GM12878 (cell line): ENCODE results near the gene FKBP2. TPM values are rescaled to one million over a fixed set of nuclear protein-coding genes. Genes with fewer than 3 reads are reported as not detected.

Source experiments
- ATAC-seq: fragments of 200-7000 bp; cut with Tn5 transposase; 3 replicates; pipeline ENCODE4 v1.9.1; 2020; ENCODE audit warnings: mild to moderate bottlenecking, moderate library complexity
- BruUV-seq: library from RNA; stranded (reverse); fragments of 400-500 nt; replicated peaks from 2 replicates; lab custom pipeline; 2021; lab: Mats Ljungman, UMichigan
- CTCF ChIA-PET: fragments of 300-600 bp; sonication (Branson Sonifier 250); formaldehyde crosslinking; extraction: SDS; loops from one replicate; lab custom pipeline; 2021; ENCODE audit warnings: inconsistent platforms; lab: Yijun Ruan, JAX
- POLR2A ChIA-PET: fragments of 350-600 bp; formaldehyde crosslinking; extraction: SDS; loops from one replicate; lab custom pipeline; 2021; ENCODE audit warnings: inconsistent platforms; lab: Charles Lee
- RAD21 ChIA-PET: fragments of 300-600 bp; sonication (Branson Sonifier 250); formaldehyde crosslinking; loops from one replicate; lab custom pipeline; 2023; ENCODE audit warnings: antibody characterized with exemption; ENCODE audit not compliant: unreplicated experiment; lab: Charles Lee
- SMC1A ChIA-PET: fragments of 300-600 bp; sonication (Branson Sonifier 250); formaldehyde crosslinking; loops from one replicate; lab custom pipeline; 2023; ENCODE audit not compliant: unreplicated experiment, uncharacterized antibody; lab: Charles Lee
- DNase-seq: peaks from one replicate; pipeline ENCODE4 v3.0.0-alpha.2; 2011; ENCODE audit warnings: low read depth, low spot score
- FAIRE-seq: peaks from 3 replicates; lab custom pipeline; 2011; peaks lifted over from hg19 to GRCh38; lab: Jason Lieb, UNC
- H2AFZ ChIP-seq: 2 replicates; pipeline ENCODE4 v1.6.0; 2011; ENCODE audit warnings: low read depth, low read length, control low read depth; ENCODE audit not compliant: control insufficient read depth
- H3K27ac ChIP-seq: 2 replicates; pipeline ENCODE4 v1.5.1; 2011; ENCODE audit warnings: control low read depth; ENCODE audit not compliant: control insufficient read depth, insufficient read depth
- H3K27me3 ChIP-seq, 2 experiments: replicated peaks in 1 of 2; 2 replicates each; pipeline versions ENCODE4 v1.6.0 to v1.6.1; 2011; ENCODE audit warnings: low read length in 1 of 2; ENCODE audit not compliant: control insufficient read depth in 2 of 2, insufficient read depth in 2 of 2
- H3K36me3 ChIP-seq, 2 experiments: 2 replicates each; pipeline ENCODE4 v1.5.1; 2011; ENCODE audit warnings: low read length in 1 of 2; ENCODE audit not compliant: control insufficient read depth in 2 of 2, insufficient read depth in 2 of 2
- H3K4me1 ChIP-seq: 2 replicates; pipeline ENCODE4 v1.6.1; 2011; ENCODE audit warnings: mild to moderate bottlenecking, low read length, moderate library complexity, mixed read lengths; ENCODE audit not compliant: control insufficient read depth, insufficient read depth
- H3K4me2 ChIP-seq: 2 replicates; pipeline ENCODE4 v1.6.0; 2011; ENCODE audit warnings: control low read depth; ENCODE audit not compliant: control insufficient read depth, insufficient read depth
- H3K4me3 ChIP-seq: fragments of 200-600 bp; sonication (generic); 2 replicates; pipeline ENCODE4 v1.5.1; 2016
- H3K79me2 ChIP-seq: 2 replicates; pipeline ENCODE4 v1.6.0; 2011; ENCODE audit warnings: low read length; ENCODE audit not compliant: control insufficient read depth, insufficient read depth
- H3K9ac ChIP-seq: 2 replicates; pipeline ENCODE4 v1.8.0; 2011; ENCODE audit warnings: low read length, control low read depth, mixed read lengths; ENCODE audit not compliant: control insufficient read depth, insufficient read depth
- H3K9me3 ChIP-seq: replicated peaks from 3 replicates; pipeline ENCODE4 v1.5.1; 2011; ENCODE audit warnings: mild to moderate bottlenecking, low read length; ENCODE audit not compliant: control insufficient read depth, insufficient read depth
- H4K20me1 ChIP-seq: 2 replicates; pipeline ENCODE4 v1.6.0; 2011; ENCODE audit not compliant: control insufficient read depth, insufficient read depth
- BACH1 ChIP-seq: fragments of 450-650 bp; IDR thresholded peaks from 2 replicates; pipeline ENCODE4 v1.6.1; 2017; ENCODE audit warnings: mild to moderate bottlenecking, borderline replicate concordance
- EGR1 ChIP-seq, 2 experiments: IDR thresholded peaks; 1 replicate in 1 of 2; 2 replicates in 1 of 2; pipeline ENCODE4 v1.6.1; 2011 to 2012; ENCODE audit warnings: low read depth in 2 of 2, low read length in 2 of 2, borderline replicate concordance in 1 of 2, mild to moderate bottlenecking in 1 of 2, moderate library complexity in 1 of 2
- FOXM1 ChIP-seq: IDR thresholded peaks from 2 replicates; pipeline ENCODE4 v1.6.1; 2012; ENCODE audit warnings: low read depth, mild to moderate bottlenecking, inconsistent platforms, low read length, moderate library complexity
- GATAD2B ChIP-seq: fragments of 450-650 bp; conservative IDR thresholded peaks from 2 replicates; pipeline ENCODE4 v1.6.1; 2017; ENCODE audit warnings: low read depth, mild to moderate bottlenecking, moderate library complexity
- HCFC1 ChIP-seq: fragments of 150-350 bp; IDR thresholded peaks from 2 replicates; pipeline ENCODE4 v1.6.1; 2014; ENCODE audit warnings: low read length
- IKZF1 ChIP-seq: fragments of 450-650 bp; conservative IDR thresholded peaks from 2 replicates; pipeline ENCODE4 v1.6.1; 2017; ENCODE audit warnings: antibody characterized with exemption, mild to moderate bottlenecking
- KLF5 ChIP-seq: fragments of 450-650 bp; IDR thresholded peaks from 2 replicates; pipeline ENCODE4 v1.6.1; 2014; ENCODE audit warnings: mild to moderate bottlenecking; ENCODE audit not compliant: partially characterized antibody
- MXI1 ChIP-seq: fragments of 150-350 bp; IDR thresholded peaks from 2 replicates; pipeline ENCODE4 v1.6.1; 2011; ENCODE audit warnings: low read depth, mild to moderate bottlenecking, inconsistent platforms, low read length, improper control_type of control experiment
- NRF1 ChIP-seq: conservative IDR thresholded peaks from 2 replicates; pipeline ENCODE4 v1.6.1; 2011; ENCODE audit warnings: mild to moderate bottlenecking, low read depth, low read length, improper control_type of control experiment
- PKNOX1 ChIP-seq: fragments of 450-650 bp; IDR thresholded peaks from 2 replicates; pipeline ENCODE4 v1.6.1; 2016; ENCODE audit warnings: mild to moderate bottlenecking
- POLR2A ChIP-seq: IDR thresholded peaks from 2 replicates; pipeline ENCODE4 v1.6.1; 2011; ENCODE audit warnings: low read depth, mild to moderate bottlenecking, low read length
- POU2F2 ChIP-seq: IDR thresholded peaks from 3 replicates; pipeline ENCODE4 v1.6.1; 2011; ENCODE audit warnings: low read depth, mild to moderate bottlenecking, low read length, borderline replicate concordance
- RUNX3 ChIP-seq: IDR thresholded peaks from 2 replicates; pipeline ENCODE4 v1.6.1; 2012; ENCODE audit warnings: low read length, inconsistent platforms
- SP1 ChIP-seq: IDR thresholded peaks from one replicate; pipeline ENCODE4 v1.6.1; 2011; ENCODE audit warnings: low read depth, low read length
- SUPT20H ChIP-seq: IDR thresholded peaks from 2 replicates; pipeline ENCODE4 v1.6.1; 2011; ENCODE audit warnings: low read depth, mild to moderate bottlenecking, low read length, moderate library complexity, borderline replicate concordance; ENCODE audit not compliant: control insufficient read depth
- YY1 ChIP-seq: IDR thresholded peaks from 2 replicates; pipeline ENCODE4 v1.6.1; 2011; ENCODE audit warnings: low read depth, mild to moderate bottlenecking, low read length
- ZBTB40 ChIP-seq: fragments of 450-650 bp; IDR thresholded peaks from 2 replicates; pipeline ENCODE4 v1.6.1; 2016; ENCODE audit warnings: mild to moderate bottlenecking, moderate library complexity, borderline replicate concordance
- WGBS: methylation state at CpG from one replicate; pipeline ENCODE4 v1.1.6; 2016; ENCODE audit warnings: low lambda C conversion rate; ENCODE audit not compliant: insufficient replicate concordance, insufficient coverage; ENCODE audit errors: missing lambda C conversion rate; 5-methylcytosine and 5-hydroxymethylcytosine counted together
- in situ Hi-C: fragments of 300-500 bp; cut with MboI; formaldehyde crosslinking; loops from 9 replicates; pipeline ENCODE4 v1.14.3; 2018; ENCODE audit warnings: mixed read lengths
- intact Hi-C: fragments of 100-400 bp; cut with micrococcal nuclease; formaldehyde crosslinking; loops from one replicate; pipeline ENCODE4 v1.14.2; 2022; ENCODE audit not compliant: unreplicated experiment
- polyA plus RNA-seq, 11 experiments: library from polyadenylated mRNA; depleted of rRNA in 4 of 11; unstranded in 6 of 11; stranded (reverse) in 5 of 11; fragments of >200 nt; fragmentation: Nextera tagmentation in 4 of 11; fragmentation: Illumina TruSeq in 1 of 11; extraction: Ambion mirVana in 4 of 11; extraction: Trizol in 1 of 11; gene quantifications; 1 replicate in 1 of 11; 2 replicates in 10 of 11; pipeline versions ENCODE4 v1.2.1 to v1.2.3, GENCODE V29; 2011 to 2016; ENCODE audit warnings: inconsistent platforms in 2 of 11, missing spikeins in 2 of 11, low read depth in 1 of 11
- total RNA-seq, 4 experiments: library from RNA; depleted of rRNA in 3 of 4; stranded (reverse); fragments of >200 nt in 3 of 4; fragmentation: Illumina TruSeq in 1 of 4; extraction: Trizol in 1 of 4; gene quantifications; 2 replicates each; pipeline versions ENCODE4 v1.2.1 to v1.2.3, GENCODE V29; 2013 to 2021

The FKBP2 gene
- total and polyA plus RNA-seq, 10 of the 15 experiments (the other 5 are each of a cell fraction or from before 2014, with no cell fraction given): 1.8 to 99.7 (median 39.5) TPM

- ChIA-PET SMC1A (interaction anchor here (0.9 to 5.0 kb wide), 3 partner anchors 15 to 63 kb away, joined by 3 to 40 read pairs (median 6); partner anchors contain the start of genes FERMT3, NUDT22 and TRPT1), POLR2A (interaction anchor here (0.5 to 7.4 kb wide), 24 partner anchors 8 to 1570 kb away, joined by 3 to 82 read pairs (median 4); partner anchors contain the start of genes BAD, CATSPERZ, DNAJC4 and ESRRA), CTCF (interaction anchor here (0.6 to 6.2 kb wide), 17 partner anchors 9 to 90 kb away, joined by 3 to 66 read pairs (median 4); partner anchors contain the start of genes BAD, FERMT3, NUDT22 and PLCB3), RAD21 (interaction anchor here (0.7 to 8.6 kb wide), 11 partner anchors 9 to 77 kb away, joined by 3 to 104 read pairs (median 5); partner anchors contain the start of genes CATSPERZ, FERMT3, NUDT22 and PLCB3)
- FAIRE-seq (peak; percentile 90), ATAC-seq (peak; percentile 80), DNase-seq (no peak)
- WGBS: under 1% methylated on average over 56 of the region's 63 CpGs
- H3K79me2 ChIP-seq: peaks cover 38% of the 10 kb centered on the region
- H3K4me3 ChIP-seq: peak overlapping the region; percentile 89
- in situ Hi-C loops: loop anchor here (25.0 kb wide), 1 partner anchor 1621 kb away; the partner anchor contains the start of genes CFL1, EFEMP2 and MUS81
- BruUV-seq: TSS peak; percentile 81
- peak overlapping the region; percentile 60; the same call in 1 of the 2 replicates for H2AFZ ChIP-seq
- intact Hi-C loops: loop anchor here (2.0 kb wide), 2 partner anchors 37 to 63 kb away; partner anchors contain the start of gene ESRRA
- H4K20me1 ChIP-seq: no peaks in the 10 kb centered on the region
- peaks cover 0 to 15% of the 10 kb centered on the region in 2 experiments; a peak in 2 of 4 replicates for H3K36me3 ChIP-seq
- peak overlapping the region; percentile 88 for H3K4me2 ChIP-seq
- H3K4me1 ChIP-seq: peaks cover 37% of the 10 kb centered on the region
- H3K9ac ChIP-seq: peak overlapping the region; percentile 74
- H3K27ac ChIP-seq: peak overlapping the region; percentile 81
- H3K9me3 ChIP-seq: no peaks in the 10 kb centered on the region
- H3K27me3 ChIP-seq: no peaks in the 10 kb centered on the region
- TF ChIP-seq BACH1: peak; percentile 78
- no peak for TF ChIP-seq NRF1
- peak; percentile 98 for TF ChIP-seq PKNOX1
- peak; percentile 91; the same call in 1 of the 2 replicates for TF ChIP-seq GATAD2B
- TF ChIP-seq HCFC1: peak; percentile 25; the same call in 1 of the 2 replicates
- no peak for TF ChIP-seq RUNX3
- peak in 1 of 2 experiments; percentile 70; a peak in 1 of 3 replicates for TF ChIP-seq EGR1 (IDR thresholded peaks at IDR 0.05; ENCODE audit: borderline replicate concordance in 1 of 2, low read depth in 2 of 2, low read length in 2 of 2)
- peak; percentile 52; the same call in 1 of the 2 replicates for TF ChIP-seq ZBTB40
- TF ChIP-seq MXI1: no peak; the same call in 1 of the 2 replicates
- TF ChIP-seq FOXM1: no peak
- TF ChIP-seq YY1: peak; percentile 93
- TF ChIP-seq POLR2A: peak; percentile 70
- TF ChIP-seq KLF5: peak; percentile 22
- TF ChIP-seq POU2F2: peak; percentile 43; the same call in 1 of the 3 replicates
- TF ChIP-seq SP1: peak; percentile 9
- peak; percentile 45 for TF ChIP-seq IKZF1
- no peak for TF ChIP-seq SUPT20H
Measured at GRCh38 chr11:64241491-64242374, 838 bp downstream of the FKBP2 start.
